GM10248 (cell line): ENCODE data around the gene L1CAM.

ENCODE experiments used
- CTCF ChIA-PET: fragments of 300-600 bp; sonication (Branson Sonifier 250); formaldehyde crosslinking; extraction: SDS; loops from one replicate; lab custom pipeline; 2021; ENCODE audit warnings: antibody characterized with exemption; lab: Yijun Ruan, JAX
- POLR2A ChIA-PET: fragments of 350-650 bp; sonication (Branson Sonifier 250); formaldehyde crosslinking; extraction: SDS; loops from one replicate; lab custom pipeline; 2020; ENCODE audit warnings: antibody characterized with exemption; lab: Yijun Ruan, JAX
- DNase-seq: peaks from one replicate; pipeline ENCODE4 v3.0.0; 2012; ENCODE audit errors: extremely low spot score
- CTCF ChIP-seq: IDR thresholded peaks from 2 replicates; pipeline ENCODE4 v1.5.1; 2012; ENCODE audit warnings: mild to moderate bottlenecking, low read depth; ENCODE audit errors: extremely low read depth, missing control alignments, control extremely low read depth

Gene L1CAM

GRCh38 chrX:153920546-153920945 is 34.6 kb upstream of the L1CAM start:
- ChIA-PET POLR2A (no interaction called here), CTCF (interaction anchor here (3.8 to 14.1 kb wide), 2 partner anchors 10 to 28 kb away, joined by 26 to 187 read pairs; partner anchors contain the start of gene RENBP)
- no peak for DNase-seq
- TF ChIP-seq CTCF = no peak

- TF ChIP-seq CTCF = no peak
- no peak for DNase-seq
- POLR2A ChIA-PET = no interaction called here
- CTCF ChIA-PET = interaction anchor here (14.1 kb wide), 1 partner anchor 30 kb away, joined by 187 read pairs; the partner anchor contains the start of gene RENBP
Observed at GRCh38 chrX:153919281-153919680, 33.3 kb upstream of the L1CAM start.

- POLR2A ChIA-PET = no interaction called here
- DNase-seq = no peak
- CTCF ChIA-PET = interaction anchor here (1.2 kb wide), 1 partner anchor 11 kb away, joined by 4 read pairs; no protein-coding TSS in a partner anchor
- no peak for TF ChIP-seq CTCF
Observed at GRCh38 chrX:153917869-153918268, 31.9 kb upstream of the L1CAM start.

- POLR2A ChIA-PET = no interaction called here
- DNase-seq = no peak
- CTCF ChIA-PET = interaction anchor here (1.6 kb wide), 1 partner anchor 9 kb away, joined by 5 read pairs; no protein-coding TSS in a partner anchor
- no peak for TF ChIP-seq CTCF
Observed at GRCh38 chrX:153913701-153914100, 27.7 kb upstream of the L1CAM start.

GRCh38 chrX:153913211-153913610 is 27.2 kb upstream of the L1CAM start:
- ChIA-PET CTCF (interaction anchor here (1.6 kb wide), 1 partner anchor 10 kb away, joined by 5 read pairs; no protein-coding TSS in a partner anchor), POLR2A (no interaction called here)
- DNase-seq = no peak
- no peak for TF ChIP-seq CTCF

GRCh38 chrX:153911798-153912197 is 25.8 kb upstream of the L1CAM start:
- DNase-seq = no peak
- ChIA-PET CTCF (interaction anchor here (3.6 kb wide), 1 partner anchor 11 kb away, joined by 26 read pairs; no protein-coding TSS in a partner anchor), POLR2A (no interaction called here)
- TF ChIP-seq CTCF = no peak

- POLR2A ChIA-PET = interaction anchor here (0.6 kb wide), 1 partner anchor 47 kb away, joined by 5 read pairs; no protein-coding TSS in a partner anchor
- TF ChIP-seq CTCF = no peak
- CTCF ChIA-PET = interaction anchor here (1.1 to 3.6 kb wide), 2 partner anchors 12 to 34 kb away, joined by 3 to 26 read pairs; partner anchors contain the start of gene RENBP
- DNase-seq = no peak
Observed at GRCh38 chrX:153910446-153910845, 24.5 kb upstream of the L1CAM start.
